Measurements from ENCODE around the gene ADAMTS12.

ADAMTS12 gene

GRCh38 chr5:33890131-33891032 lies 1.4 kb downstream of the ADAMTS12 start:
- in situ Hi-C loops (cut with HindIII; ENCODE audit: low sequenced_read_pairs) = no loop called here
- peak; percentile 51 for TF ChIP-seq CTCF (IDR thresholded peaks at IDR 0.05; ENCODE audit: low read depth, low read length, missing control alignments)
- H3K4me3 ChIP-seq (ENCODE audit: low read depth, low read length) = peak overlapping the region; percentile 61
- no peak for DNase-seq (ENCODE audit: low read depth)

- H3K4me3 ChIP-seq (ENCODE audit: low read depth, low read length) = no peak overlapping the region
- no peak for TF ChIP-seq CTCF (IDR thresholded peaks at IDR 0.05; ENCODE audit: low read depth, low read length, missing control alignments)
- DNase-seq (ENCODE audit: low read depth) = no peak
- in situ Hi-C loops (cut with HindIII; ENCODE audit: low sequenced_read_pairs) = no loop called here
These were observed 3.2 kb downstream of the ADAMTS12 start for GRCh38 chr5:33888587-33888986.

GRCh38 chr5:33887268-33887667 lies 4.5 kb downstream of the ADAMTS12 start:
- in situ Hi-C loops (cut with HindIII; ENCODE audit: low sequenced_read_pairs) = no loop called here
- H3K4me3 ChIP-seq (ENCODE audit: low read depth, low read length) = no peak overlapping the region
- TF ChIP-seq CTCF (IDR thresholded peaks at IDR 0.05; ENCODE audit: low read depth, low read length, missing control alignments) = no peak
- no peak for DNase-seq (ENCODE audit: low read depth)

GRCh38 chr5:33886283-33886682 lies 5.5 kb downstream of the ADAMTS12 start:
- no peak overlapping the region for H3K4me3 ChIP-seq (ENCODE audit: low read depth, low read length)
- DNase-seq (ENCODE audit: low read depth) = no peak
- in situ Hi-C loops (cut with HindIII; ENCODE audit: low sequenced_read_pairs) = no loop called here
- no peak for TF ChIP-seq CTCF (IDR thresholded peaks at IDR 0.05; ENCODE audit: low read depth, low read length, missing control alignments)

GRCh38 chr5:33885679-33886078 lies 6.1 kb downstream of the ADAMTS12 start:
- no peak for TF ChIP-seq CTCF (IDR thresholded peaks at IDR 0.05; ENCODE audit: low read depth, low read length, missing control alignments)
- H3K4me3 ChIP-seq (ENCODE audit: low read depth, low read length) = no peak overlapping the region
- in situ Hi-C loops (cut with HindIII; ENCODE audit: low sequenced_read_pairs) = no loop called here
- DNase-seq (ENCODE audit: low read depth) = no peak

GRCh38 chr5:33883482-33883881 lies 8.3 kb downstream of the ADAMTS12 start:
- no peak overlapping the region for H3K4me3 ChIP-seq (ENCODE audit: low read depth, low read length)
- no peak for TF ChIP-seq CTCF (IDR thresholded peaks at IDR 0.05; ENCODE audit: low read depth, low read length, missing control alignments)
- in situ Hi-C loops (cut with HindIII; ENCODE audit: low sequenced_read_pairs) = no loop called here
- DNase-seq (ENCODE audit: low read depth) = no peak

Measured in astrocyte of the cerebellum (primary cell).